ENCODE data around the gene GPA33.

The GPA33 gene

GRCh38 chr1:167118188-167118587 lies 28.0 kb upstream of the GPA33 start:
- TF ChIP-seq CTCF (IDR thresholded peaks at IDR 0.05; ENCODE audit: insufficient read depth, low read length, poor library complexity, severe bottlenecking) (no peak), EZH2phosphoT487 (conservative IDR thresholded peaks at IDR 0.05; ENCODE audit: low read length) (no peak)
- no peaks in the 10 kb centered on the region for H3F3A ChIP-seq (ENCODE audit: insufficient read depth)
- H3K36me3 ChIP-seq (ENCODE audit: low read length), result no peaks in the 10 kb centered on the region
- H3K27me3 ChIP-seq (ENCODE audit: low read length), result no peaks in the 10 kb centered on the region
- no peak overlapping the region for H3K4me2 ChIP-seq (ENCODE audit: low read depth, low read length, poor library complexity, severe bottlenecking)
- no peaks in the 10 kb centered on the region for H3K79me2 ChIP-seq (ENCODE audit: insufficient read depth, low read length)
- H3K9me3 ChIP-seq (ENCODE audit: insufficient read depth, low read length), result no peaks in the 10 kb centered on the region
- no peak overlapping the region for H3K9ac ChIP-seq (ENCODE audit: low read length)
- no peak overlapping the region for H3K27ac ChIP-seq (ENCODE audit: low read depth, low read length)
- H4K20me1 ChIP-seq (ENCODE audit: low read depth, low read length), result no peaks in the 10 kb centered on the region
- H3K9me2 ChIP-seq (replicated peaks; ENCODE audit: insufficient read depth, low read length), result no peaks in the 10 kb centered on the region
- H2AFZ ChIP-seq (ENCODE audit: low read depth, low read length, severe bottlenecking), result no peak overlapping the region
- no peak overlapping the region for H3K4me3 ChIP-seq (ENCODE audit: insufficient read depth, low read length, poor library complexity, severe bottlenecking)

- H3K4me2 ChIP-seq (ENCODE audit: low read depth, low read length, poor library complexity, severe bottlenecking), result no peak overlapping the region
- H3K36me3 ChIP-seq (ENCODE audit: low read length), result no peaks in the 10 kb centered on the region
- no peak overlapping the region for H3K4me3 ChIP-seq (ENCODE audit: insufficient read depth, low read length, poor library complexity, severe bottlenecking)
Observed at GRCh38 chr1:167117225-167117624, 27.0 kb upstream of the GPA33 start.

GRCh38 chr1:167116174-167116573 lies 26.0 kb upstream of the GPA33 start:
- no peak overlapping the region for H2AFZ ChIP-seq (ENCODE audit: low read depth, low read length, severe bottlenecking)
- no peak overlapping the region for H3K4me2 ChIP-seq (ENCODE audit: low read depth, low read length, poor library complexity, severe bottlenecking)
- no peaks in the 10 kb centered on the region for H4K20me1 ChIP-seq (ENCODE audit: low read depth, low read length)
- no peaks in the 10 kb centered on the region for H3K79me2 ChIP-seq (ENCODE audit: insufficient read depth, low read length)
- H3K36me3 ChIP-seq (ENCODE audit: low read length), result no peaks in the 10 kb centered on the region
- no peak overlapping the region for H3K4me3 ChIP-seq (ENCODE audit: insufficient read depth, low read length, poor library complexity, severe bottlenecking)
- no peaks in the 10 kb centered on the region for H3K27me3 ChIP-seq (ENCODE audit: low read length)
- H3K9me3 ChIP-seq (ENCODE audit: insufficient read depth, low read length), result no peaks in the 10 kb centered on the region
- no peaks in the 10 kb centered on the region for H3F3A ChIP-seq (ENCODE audit: insufficient read depth)
- no peak overlapping the region for H3K9ac ChIP-seq (ENCODE audit: low read length)
- no peak overlapping the region for H3K27ac ChIP-seq (ENCODE audit: low read depth, low read length)
- no peak for TF ChIP-seq CTCF (IDR thresholded peaks at IDR 0.05; ENCODE audit: insufficient read depth, low read length, poor library complexity, severe bottlenecking)
- TF ChIP-seq EZH2phosphoT487 (conservative IDR thresholded peaks at IDR 0.05; ENCODE audit: low read length), result no peak
- H3K9me2 ChIP-seq (replicated peaks; ENCODE audit: insufficient read depth, low read length), result no peaks in the 10 kb centered on the region

More at GRCh38 chr1:167117225-167117624, 27.0 kb upstream of the GPA33 start:
- no peaks in the 10 kb centered on the region for H3F3A ChIP-seq (ENCODE audit: insufficient read depth)
- H3K27ac ChIP-seq (ENCODE audit: low read depth, low read length), result no peak overlapping the region
- H3K27me3 ChIP-seq (ENCODE audit: low read length), result no peaks in the 10 kb centered on the region
- no peak overlapping the region for H2AFZ ChIP-seq (ENCODE audit: low read depth, low read length, severe bottlenecking)
- no peaks in the 10 kb centered on the region for H3K79me2 ChIP-seq (ENCODE audit: insufficient read depth, low read length)
- TF ChIP-seq CTCF (IDR thresholded peaks at IDR 0.05; ENCODE audit: insufficient read depth, low read length, poor library complexity, severe bottlenecking), result no peak
- TF ChIP-seq EZH2phosphoT487 (conservative IDR thresholded peaks at IDR 0.05; ENCODE audit: low read length), result no peak
- no peak overlapping the region for H3K9ac ChIP-seq (ENCODE audit: low read length)
- no peaks in the 10 kb centered on the region for H4K20me1 ChIP-seq (ENCODE audit: low read depth, low read length)
- H3K9me3 ChIP-seq (ENCODE audit: insufficient read depth, low read length), result no peaks in the 10 kb centered on the region
- H3K9me2 ChIP-seq (replicated peaks; ENCODE audit: insufficient read depth, low read length), result no peaks in the 10 kb centered on the region

Data from SU-DHL-6 (cell line).